ENCODE measurements around the gene LMBRD2. TPM values are rescaled to one million over a fixed set of nuclear protein-coding genes. Genes with fewer than 3 reads are reported as not detected.
"Not testable (repeated sequence)": the region's sequence is repeated elsewhere in the genome, so short reads cannot be mapped to it uniquely, and the experiment has no call there.

LMBRD2 gene
- total RNA-seq, 3 donors from 2014 or later (not counting 1 experiment from before 2014, with no cell fraction given) = 6.9 to 9.8 (median 9.6) TPM

GRCh38 chr5:36129666-36130065, 22.0 kb downstream of the LMBRD2 start:
- Mint-ChIP-seq H3K36me3 (peaks cover 13% of the 10 kb centered on the region), H3K4me1 (peaks cover 23 to 25% of the 10 kb centered on the region in 2 donors)
- H3K27ac Mint-ChIP-seq; H3K4me1 ChIP-seq (ENCODE audit: control insufficient read depth, insufficient read depth, low read length); H3K4me3 ChIP-seq (ENCODE audit: low read length); ATAC-seq; H3K27ac ChIP-seq (ENCODE audit: low read length); DNase-seq; H3K9me3 ChIP-seq (ENCODE audit: control insufficient read depth, insufficient read depth, low read length); H3K9me3 Mint-ChIP-seq; intact Hi-C loops (cut with micrococcal nuclease); H3K36me3 ChIP-seq (ENCODE audit: control insufficient read depth, insufficient read depth, low read length); H3K27me3 ChIP-seq (ENCODE audit: control insufficient read depth, insufficient read depth, low read length); H3K27me3 Mint-ChIP-seq (ENCODE audit: low read depth in 2 of 2); H3K4me3 Mint-ChIP-seq: not testable (repeated sequence)
- WGBS (ENCODE audit: insufficient coverage) = 93% methylated on average over 3 of the region's 5 CpGs

- peaks cover 2 to 9% of the 10 kb centered on the region in 2 donors for H3K9me3 Mint-ChIP-seq
- H3K4me3 Mint-ChIP-seq = no peak overlapping the region
- Histone ChIP-seq H3K36me3 (ENCODE audit: control insufficient read depth, insufficient read depth, low read length) (peaks cover 6% of the 10 kb centered on the region), H3K4me3 (ENCODE audit: low read length) (no peak overlapping the region), H3K4me1 (ENCODE audit: control insufficient read depth, insufficient read depth, low read length) (no peaks in the 10 kb centered on the region), H3K9me3 (ENCODE audit: control insufficient read depth, insufficient read depth, low read length) (peaks cover 4% of the 10 kb centered on the region), H3K27me3 (ENCODE audit: control insufficient read depth, insufficient read depth, low read length) (no peaks in the 10 kb centered on the region), H3K27ac (ENCODE audit: low read length) (no peak overlapping the region)
- H3K4me1 Mint-ChIP-seq = peaks cover 23 to 25% of the 10 kb centered on the region in 2 donors
- WGBS (ENCODE audit: insufficient coverage) = 100% methylated on average over 1 of the region's 1 CpG
- no peak for DNase-seq
- no peak for TF ChIP-seq CTCF (IDR thresholded peaks at IDR 0.05)
- peaks cover 13% of the 10 kb centered on the region for H3K36me3 Mint-ChIP-seq
- H3K27me3 Mint-ChIP-seq (ENCODE audit: low read depth in 2 of 2) = no peaks in the 10 kb centered on the region
- intact Hi-C loops (cut with micrococcal nuclease) = no loop called here
- H3K27ac Mint-ChIP-seq = no peak overlapping the region
- ATAC-seq = no peak
Measured at GRCh38 chr5:36128795-36129194, 22.9 kb downstream of the LMBRD2 start.

GRCh38 chr5:36125868-36126267, 25.8 kb downstream of the LMBRD2 start:
- H3K4me1 Mint-ChIP-seq = peaks cover 20 to 22% of the 10 kb centered on the region in 2 donors
- no peaks in the 10 kb centered on the region for H3K27me3 ChIP-seq (ENCODE audit: control insufficient read depth, insufficient read depth, low read length)
- DNase-seq = no peak
- TF ChIP-seq CTCF (IDR thresholded peaks at IDR 0.05) = no peak
- WGBS (ENCODE audit: insufficient coverage) = 100% methylated on average over 1 of the region's 1 CpG
- no peak overlapping the region for H3K4me3 ChIP-seq (ENCODE audit: low read length)
- peaks cover 2 to 9% of the 10 kb centered on the region in 2 donors for H3K9me3 Mint-ChIP-seq
- H3K4me1 ChIP-seq (ENCODE audit: control insufficient read depth, insufficient read depth, low read length) = no peaks in the 10 kb centered on the region
- intact Hi-C loops (cut with micrococcal nuclease) = no loop called here
- peaks cover 25% of the 10 kb centered on the region for H3K36me3 ChIP-seq (ENCODE audit: control insufficient read depth, insufficient read depth, low read length)
- peaks cover 13% of the 10 kb centered on the region for H3K36me3 Mint-ChIP-seq
- peak overlapping the region; percentile 25 to 48 for H3K27ac Mint-ChIP-seq
- no peak overlapping the region for H3K27ac ChIP-seq (ENCODE audit: low read length)
- no peak overlapping the region for H3K4me3 Mint-ChIP-seq
- ATAC-seq = no peak
- no peaks in the 10 kb centered on the region for H3K27me3 Mint-ChIP-seq (ENCODE audit: low read depth in 2 of 2)
- peaks cover 4% of the 10 kb centered on the region for H3K9me3 ChIP-seq (ENCODE audit: control insufficient read depth, insufficient read depth, low read length)

GRCh38 chr5:36111238-36111637, 40.4 kb downstream of the LMBRD2 start:
- ATAC-seq (peak in 1 of 3 donors; percentile 80), DNase-seq (no peak)
- TF ChIP-seq CTCF (IDR thresholded peaks at IDR 0.05) = no peak
- Mint-ChIP-seq H3K27ac (no peak overlapping the region), H3K4me1 (no peaks in the 10 kb centered on the region), H3K4me3 (no peak overlapping the region), H3K9me3 (no peaks in the 10 kb centered on the region), H3K36me3 (peaks cover 48% of the 10 kb centered on the region), H3K27me3 (ENCODE audit: low read depth in 2 of 2) (no peaks in the 10 kb centered on the region)
- 100% methylated on average over 1 of the region's 1 CpG for WGBS (ENCODE audit: insufficient coverage)
- peaks cover 64% of the 10 kb centered on the region for H3K36me3 ChIP-seq (ENCODE audit: control insufficient read depth, insufficient read depth, low read length)
- H3K27ac ChIP-seq (ENCODE audit: low read length) = no peak overlapping the region
- H3K9me3 ChIP-seq (ENCODE audit: control insufficient read depth, insufficient read depth, low read length) = no peaks in the 10 kb centered on the region
- no peaks in the 10 kb centered on the region for H3K4me1 ChIP-seq (ENCODE audit: control insufficient read depth, insufficient read depth, low read length)
- H3K4me3 ChIP-seq (ENCODE audit: low read length) = no peak overlapping the region
- intact Hi-C loops (cut with micrococcal nuclease) = no loop called here
- no peaks in the 10 kb centered on the region for H3K27me3 ChIP-seq (ENCODE audit: control insufficient read depth, insufficient read depth, low read length)
